Upper lobe of right lung (tissue), 1 donor: Measurements from ENCODE around the gene KCNK15. TPM values are rescaled to one million over a fixed set of nuclear protein-coding genes. Genes with fewer than 3 reads are reported as not detected.

Experiments
- ATAC-seq: fragments of 200-7000 bp; cut with Tn5 transposase; one replicate; pipeline ENCODE4 v1.9.1; 2020; ENCODE audit warnings: mild to moderate bottlenecking, moderate library complexity
- DNase-seq: peaks from one replicate; pipeline ENCODE4 v3.0.0-alpha.2; 2020
- H3K27ac ChIP-seq: fragments of 200-600 bp; one replicate; pipeline ENCODE4 v1.8.0; 2022
- H3K27me3 ChIP-seq: fragments of 200-600 bp; one replicate; pipeline ENCODE4 v1.8.0; 2022; ENCODE audit warnings: mild to moderate bottlenecking
- H3K36me3 ChIP-seq: fragments of 200-600 bp; one replicate; pipeline ENCODE4 v1.8.0; 2022
- H3K4me1 ChIP-seq: fragments of 200-600 bp; one replicate; pipeline ENCODE4 v1.8.0; 2022
- H3K4me3 ChIP-seq: fragments of 200-600 bp; one replicate; pipeline ENCODE4 v1.8.0; 2022; ENCODE audit warnings: mild to moderate bottlenecking
- H3K9me3 ChIP-seq: fragments of 200-600 bp; one replicate; pipeline ENCODE4 v1.8.0; 2022
- CTCF ChIP-seq: fragments of 200-600 bp; IDR thresholded peaks from one replicate; pipeline ENCODE4 v1.8.0; 2022; ENCODE audit warnings: antibody characterized with exemption
- intact Hi-C: fragments of 100-400 bp; cut with DNase I; formaldehyde crosslinking; loops from one replicate; pipeline ENCODE4 v1.11.0; 2022
- total RNA-seq: library from RNA; stranded (reverse); fragmentation: NEBNext Ultra II Directional; extraction: Animal tissue kit (Norgen Biotek cat#: 25700); gene quantifications from one replicate; pipeline ENCODE4 v1.2.1, GENCODE V29; 2021
- donor health status: DM: no; HTN: yes; CAD: no; lungs with severe emphysema.

The KCNK15 gene
- total RNA-seq, 1 donor from 2014 or later = 1.1 TPM

GRCh38 chr20:44727651-44728050 lies 18.0 kb upstream of the KCNK15 start:
- DNase-seq (no peak), ATAC-seq (no peak)
- peaks cover 10% of the 10 kb centered on the region for H3K4me1 ChIP-seq
- no peak overlapping the region for H3K4me3 ChIP-seq
- no peaks in the 10 kb centered on the region for H3K27me3 ChIP-seq
- H3K9me3 ChIP-seq = no peaks in the 10 kb centered on the region
- H3K27ac ChIP-seq = no peak overlapping the region
- intact Hi-C loops = no loop called here
- TF ChIP-seq CTCF = no peak
- H3K36me3 ChIP-seq = no peaks in the 10 kb centered on the region

GRCh38 chr20:44728801-44729443 lies 16.7 kb upstream of the KCNK15 start:
- Histone ChIP-seq H3K27ac (no peak overlapping the region), H3K9me3 (no peaks in the 10 kb centered on the region), H3K4me1 (peaks cover 10% of the 10 kb centered on the region), H3K27me3 (no peaks in the 10 kb centered on the region), H3K4me3 (no peak overlapping the region), H3K36me3 (no peaks in the 10 kb centered on the region)
- DNase-seq (peak; percentile 88), ATAC-seq (peak; percentile 93)
- intact Hi-C loops = no loop called here
- no peak for TF ChIP-seq CTCF

GRCh38 chr20:44730441-44730840 lies 15.2 kb upstream of the KCNK15 start:
- H3K9me3 ChIP-seq = no peaks in the 10 kb centered on the region
- no peaks in the 10 kb centered on the region for H3K27me3 ChIP-seq
- H3K4me3 ChIP-seq = no peak overlapping the region
- no peak for TF ChIP-seq CTCF
- ATAC-seq (no peak), DNase-seq (no peak)
- intact Hi-C loops = loop anchor here (5.0 kb wide), 1 partner anchor 43 kb away; no protein-coding TSS in a partner anchor
- H3K27ac ChIP-seq = no peak overlapping the region
- H3K4me1 ChIP-seq = peaks cover 10% of the 10 kb centered on the region
- no peaks in the 10 kb centered on the region for H3K36me3 ChIP-seq

- intact Hi-C loops = loop anchor here (5.0 kb wide), 1 partner anchor 44 kb away; no protein-coding TSS in a partner anchor
- DNase-seq (no peak), ATAC-seq (no peak)
- H3K9me3 ChIP-seq = no peaks in the 10 kb centered on the region
- peaks cover 10% of the 10 kb centered on the region for H3K4me1 ChIP-seq
- H3K27ac ChIP-seq = no peak overlapping the region
- H3K27me3 ChIP-seq = no peaks in the 10 kb centered on the region
- H3K4me3 ChIP-seq = no peak overlapping the region
- H3K36me3 ChIP-seq = no peaks in the 10 kb centered on the region
- no peak for TF ChIP-seq CTCF
Measured at GRCh38 chr20:44731657-44732056, 14.0 kb upstream of the KCNK15 start.

GRCh38 chr20:44732327-44732726 lies 13.3 kb upstream of the KCNK15 start:
- H3K9me3 ChIP-seq = no peaks in the 10 kb centered on the region
- H3K27me3 ChIP-seq = no peaks in the 10 kb centered on the region
- peaks cover 10% of the 10 kb centered on the region for H3K4me1 ChIP-seq
- no peak for TF ChIP-seq CTCF
- no peaks in the 10 kb centered on the region for H3K36me3 ChIP-seq
- no peak overlapping the region for H3K27ac ChIP-seq
- no peak for ATAC-seq
- H3K4me3 ChIP-seq = no peak overlapping the region
- intact Hi-C loops = loop anchor here (5.0 kb wide), 1 partner anchor 45 kb away; no protein-coding TSS in a partner anchor
- no peak for DNase-seq
